ENCODE results near the gene TEX9.

The TEX9 gene

GRCh38 chr15:56442354-56442753, 77.1 kb downstream of the TEX9 start:
- TF ChIP-seq CTCF (IDR thresholded peaks at IDR 0.05; ENCODE audit: low read depth, low read length, missing control alignments): no peak
- no peak for DNase-seq (ENCODE audit: low read depth)

GRCh38 chr15:56445746-56446145, 80.5 kb downstream of the TEX9 start:
- no peak overlapping the region for H3K4me3 ChIP-seq (ENCODE audit: low read depth, low read length)
- no peak for TF ChIP-seq CTCF (IDR thresholded peaks at IDR 0.05; ENCODE audit: low read depth, low read length, missing control alignments)
- no peak for DNase-seq (ENCODE audit: low read depth)

More at GRCh38 chr15:56442354-56442753, 77.1 kb downstream of the TEX9 start:
- H3K4me3 ChIP-seq (ENCODE audit: low read depth, low read length): no peak overlapping the region

- no peak for DNase-seq (ENCODE audit: low read depth)
- no peak for TF ChIP-seq CTCF (IDR thresholded peaks at IDR 0.05; ENCODE audit: low read depth, low read length, missing control alignments)
- H3K4me3 ChIP-seq (ENCODE audit: low read depth, low read length): no peak overlapping the region
These were observed 89.6 kb downstream of the TEX9 start for GRCh38 chr15:56454836-56455235.

- TF ChIP-seq CTCF (IDR thresholded peaks at IDR 0.05; ENCODE audit: low read depth, low read length, missing control alignments): no peak
- H3K4me3 ChIP-seq (ENCODE audit: low read depth, low read length): no peak overlapping the region
- no peak for DNase-seq (ENCODE audit: low read depth)
These were observed 91.0 kb downstream of the TEX9 start for GRCh38 chr15:56456229-56456628.

- no peak overlapping the region for H3K4me3 ChIP-seq (ENCODE audit: low read depth, low read length)
- TF ChIP-seq CTCF (IDR thresholded peaks at IDR 0.05; ENCODE audit: low read depth, low read length, missing control alignments): no peak
- DNase-seq (ENCODE audit: low read depth): no peak
These were observed 93.9 kb downstream of the TEX9 start for GRCh38 chr15:56459096-56459495.

- TF ChIP-seq CTCF (IDR thresholded peaks at IDR 0.05; ENCODE audit: low read depth, low read length, missing control alignments): no peak
- no peak for DNase-seq (ENCODE audit: low read depth)
- no peak overlapping the region for H3K4me3 ChIP-seq (ENCODE audit: low read depth, low read length)
These were observed 94.8 kb downstream of the TEX9 start for GRCh38 chr15:56460071-56460470.

- no peak for TF ChIP-seq CTCF (IDR thresholded peaks at IDR 0.05; ENCODE audit: low read depth, low read length, missing control alignments)
- no peak for DNase-seq (ENCODE audit: low read depth)
- no peak overlapping the region for H3K4me3 ChIP-seq (ENCODE audit: low read depth, low read length)
These were observed 95.7 kb downstream of the TEX9 start for GRCh38 chr15:56460947-56461346.
